A549 (cell line): ENCODE measurements around the gene HOXD8.

ENCODE experiments used
- CTCF ChIP-seq: fragments of >200 bp; sonication (Bioruptor Twin); formaldehyde crosslinking; IDR thresholded peaks from 3 replicates; pipeline ENCODE4 v1.5.1; 2016
- ELK1 ChIP-seq: fragments of 150-350 bp; IDR thresholded peaks from 2 replicates; pipeline ENCODE4 v1.6.1; 2014; ENCODE audit warnings: low read depth, mild to moderate bottlenecking, low read length
- FOSL2 ChIP-seq, 2 experiments: fragments of 450-650 bp in 1 of 2; fragments of >200 bp in 1 of 2; sonication (Bioruptor Twin) in 1 of 2; formaldehyde crosslinking; IDR thresholded peaks; 2 replicates each; pipeline versions ENCODE4 v1.5.0 to v1.6.1; 2016 to 2020; ENCODE audit warnings: mild to moderate bottlenecking in 1 of 2, moderate library complexity in 1 of 2
- GATA3 ChIP-seq: IDR thresholded peaks from 2 replicates; pipeline ENCODE4 v1.6.1; 2012; ENCODE audit warnings: borderline replicate concordance
- POLR2A ChIP-seq: IDR thresholded peaks from 2 replicates; pipeline ENCODE4 v1.6.1; 2012; ENCODE audit warnings: mild to moderate bottlenecking, low read length
- SMC3 ChIP-seq: fragments of >200 bp; sonication (Bioruptor Twin); formaldehyde crosslinking; IDR thresholded peaks from 3 replicates; pipeline ENCODE4 v1.6.1; 2018; ENCODE audit warnings: inconsistent platforms

DNA sequence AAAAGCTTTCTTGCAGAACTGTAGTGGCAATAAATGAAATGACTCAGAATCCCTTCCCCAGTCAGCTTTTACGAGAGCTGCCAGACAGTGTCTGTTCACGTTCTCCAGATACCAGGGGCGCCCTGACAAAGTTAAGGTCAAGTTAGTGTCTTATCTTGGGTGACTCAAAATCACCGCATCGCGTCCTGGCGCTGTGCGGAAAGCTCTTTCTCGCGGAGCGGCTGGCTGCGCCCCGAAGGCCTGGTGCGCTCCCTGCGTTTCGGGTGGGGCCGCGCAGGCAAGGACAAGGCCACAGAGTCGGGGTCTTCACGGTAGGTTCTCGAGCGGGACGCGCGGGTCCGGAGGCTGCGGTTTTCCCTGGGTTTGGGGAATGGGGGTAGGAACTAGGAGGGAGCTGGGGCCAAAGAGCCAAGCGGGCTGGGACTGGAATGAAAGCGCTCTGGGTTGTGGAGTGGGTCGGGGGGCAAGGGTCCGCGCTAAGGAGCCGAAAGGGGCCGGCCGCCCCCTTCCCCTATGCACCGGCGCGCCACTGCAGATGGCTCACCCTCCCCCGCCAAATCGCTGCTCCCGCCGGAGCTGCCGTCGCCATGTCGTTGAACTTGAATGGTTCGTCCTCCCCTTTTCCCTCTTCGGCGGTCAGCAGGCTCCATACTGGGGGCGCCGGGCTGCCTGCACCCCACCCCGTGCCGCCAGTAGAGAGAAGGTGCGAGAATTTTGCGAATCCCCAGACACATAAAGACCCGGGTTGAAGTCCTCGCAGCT is 25.0 kb upstream of the HOXD8 start:
- TF ChIP-seq FOSL2 (IDR thresholded peaks at IDR 0.05) (0 out of 2 replicates have a peak, but pooled peaks have one; percentile 14), FOSL2 (CRISPR knock-in tag; IDR thresholded peaks at IDR 0.05) (peak; percentile 57), ELK1 (no peak), SMC3 (no peak), POLR2A (no peak), CTCF (no peak), GATA3 (peak; percentile 57; the same call in 1 of the 2 replicates)
